ENCODE results near the gene MCTP1. TPM values are rescaled to one million over a fixed set of nuclear protein-coding genes. Genes with fewer than 3 reads are reported as not detected.

The MCTP1 gene
- total and polyA plus RNA-seq, 10 of the 15 experiments (the other 5 are each of a cell fraction or from before 2014, with no cell fraction given): 12.6 to 45.9 (median 18.8) TPM

DNA sequence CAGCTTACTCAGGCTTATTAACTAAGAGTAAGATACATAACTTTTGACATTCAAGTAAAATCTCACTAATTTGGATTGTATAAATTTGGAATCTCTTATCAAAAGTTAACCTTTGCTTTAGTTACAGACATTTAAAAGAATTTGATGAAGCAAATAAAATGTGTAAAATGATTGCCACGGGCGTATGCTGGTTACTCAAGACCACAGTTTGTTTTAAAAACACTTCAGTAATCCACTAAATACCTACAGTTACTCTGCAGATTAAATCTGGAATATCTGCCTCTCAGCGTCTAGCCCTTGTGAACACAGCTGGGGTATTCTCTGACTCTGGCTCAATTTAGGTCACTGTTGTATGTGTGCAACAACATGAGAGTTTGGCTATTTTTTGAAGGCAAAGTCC, 143.8 kb downstream of the MCTP1 start:
- Histone ChIP-seq H3K27me3 (replicated peaks in 1 of 2; ENCODE audit: control insufficient read depth in 2 of 2, insufficient read depth in 2 of 2, low read length in 1 of 2) (no peaks in the 10 kb centered on the region), H4K20me1 (ENCODE audit: control insufficient read depth, insufficient read depth) (no peaks in the 10 kb centered on the region), H3K4me3 (no peak overlapping the region), H3K79me2 (ENCODE audit: control insufficient read depth, insufficient read depth, low read length) (no peaks in the 10 kb centered on the region), H2AFZ (ENCODE audit: control insufficient read depth, low read depth, low read length) (no peak overlapping the region), H3K4me1 (ENCODE audit: control insufficient read depth, insufficient read depth, low read length) (no peaks in the 10 kb centered on the region), H3K27ac (ENCODE audit: control insufficient read depth, insufficient read depth) (no peak overlapping the region), H3K9me3 (replicated peaks; ENCODE audit: control insufficient read depth, insufficient read depth, low read length) (no peaks in the 10 kb centered on the region), H3K9ac (ENCODE audit: control insufficient read depth, insufficient read depth, low read length) (no peak overlapping the region), H3K4me2 (ENCODE audit: control insufficient read depth, insufficient read depth) (no peak overlapping the region), H3K36me3 (ENCODE audit: control insufficient read depth in 2 of 2, insufficient read depth in 2 of 2, low read length in 1 of 2) (no peaks in the 10 kb centered on the region)
- no TSS peak for BruUV-seq (replicated peaks)
- no peak for TF ChIP-seq SUZ12 (IDR thresholded peaks at IDR 0.05; ENCODE audit: unreplicated experiment)
- TF ChIP-seq KAT2A (conservative IDR thresholded peaks at IDR 0.05; ENCODE audit: control insufficient read depth, low read depth, low read length): no peak
- no peak for TF ChIP-seq CREM (IDR thresholded peaks at IDR 0.05; ENCODE audit: low read depth)
- no peak for TF ChIP-seq TAF1 (IDR thresholded peaks at IDR 0.05; ENCODE audit: borderline replicate concordance, low read depth, low read length)
- no peak for TF ChIP-seq STAT1 (conservative IDR thresholded peaks at IDR 0.05)
- TF ChIP-seq, protein P1, sequence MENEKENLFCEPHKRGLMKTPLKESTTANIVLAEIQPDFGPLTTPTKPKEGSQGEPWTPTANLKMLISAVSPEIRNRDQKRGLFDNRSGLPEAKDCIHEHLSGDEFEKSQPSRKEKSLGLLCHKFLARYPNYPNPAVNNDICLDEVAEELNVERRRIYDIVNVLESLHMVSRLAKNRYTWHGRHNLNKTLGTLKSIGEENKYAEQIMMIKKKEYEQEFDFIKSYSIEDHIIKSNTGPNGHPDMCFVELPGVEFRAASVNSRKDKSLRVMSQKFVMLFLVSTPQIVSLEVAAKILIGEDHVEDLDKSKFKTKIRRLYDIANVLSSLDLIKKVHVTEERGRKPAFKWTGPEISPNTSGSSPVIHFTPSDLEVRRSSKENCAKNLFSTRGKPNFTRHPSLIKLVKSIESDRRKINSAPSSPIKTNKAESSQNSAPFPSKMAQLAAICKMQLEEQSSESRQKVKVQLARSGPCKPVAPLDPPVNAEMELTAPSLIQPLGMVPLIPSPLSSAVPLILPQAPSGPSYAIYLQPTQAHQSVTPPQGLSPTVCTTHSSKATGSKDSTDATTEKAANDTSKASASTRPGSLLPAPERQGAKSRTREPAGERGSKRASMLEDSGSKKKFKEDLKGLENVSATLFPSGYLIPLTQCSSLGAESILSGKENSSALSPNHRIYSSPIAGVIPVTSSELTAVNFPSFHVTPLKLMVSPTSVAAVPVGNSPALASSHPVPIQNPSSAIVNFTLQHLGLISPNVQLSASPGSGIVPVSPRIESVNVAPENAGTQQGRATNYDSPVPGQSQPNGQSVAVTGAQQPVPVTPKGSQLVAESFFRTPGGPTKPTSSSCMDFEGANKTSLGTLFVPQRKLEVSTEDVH (IDR thresholded peaks at IDR 0.05; ENCODE audit: low read depth, partially characterized antibody): no peak
- TF ChIP-seq, protein P2, sequence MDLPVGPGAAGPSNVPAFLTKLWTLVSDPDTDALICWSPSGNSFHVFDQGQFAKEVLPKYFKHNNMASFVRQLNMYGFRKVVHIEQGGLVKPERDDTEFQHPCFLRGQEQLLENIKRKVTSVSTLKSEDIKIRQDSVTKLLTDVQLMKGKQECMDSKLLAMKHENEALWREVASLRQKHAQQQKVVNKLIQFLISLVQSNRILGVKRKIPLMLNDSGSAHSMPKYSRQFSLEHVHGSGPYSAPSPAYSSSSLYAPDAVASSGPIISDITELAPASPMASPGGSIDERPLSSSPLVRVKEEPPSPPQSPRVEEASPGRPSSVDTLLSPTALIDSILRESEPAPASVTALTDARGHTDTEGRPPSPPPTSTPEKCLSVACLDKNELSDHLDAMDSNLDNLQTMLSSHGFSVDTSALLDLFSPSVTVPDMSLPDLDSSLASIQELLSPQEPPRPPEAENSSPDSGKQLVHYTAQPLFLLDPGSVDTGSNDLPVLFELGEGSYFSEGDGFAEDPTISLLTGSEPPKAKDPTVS (IDR thresholded peaks at IDR 0.05; ENCODE audit: low read depth, low read length): no peak
- DNase-seq (ENCODE audit: low read depth, low spot score): no peak
- ChIA-PET RAD21 (ENCODE audit: unreplicated experiment) (no interaction called here), SMC1A (ENCODE audit: uncharacterized antibody, unreplicated experiment) (no interaction called here), POLR2A (no interaction called here), CTCF (no interaction called here)
- intact Hi-C loops (cut with micrococcal nuclease; ENCODE audit: unreplicated experiment) (no loop called here), in situ Hi-C loops (cut with MboI) (no loop called here)
- FAIRE-seq: no peak
- 60% methylated on average over 3 of the region's 3 CpGs for WGBS (ENCODE audit: insufficient coverage, insufficient replicate concordance, low lambda C conversion rate, missing lambda C conversion rate)
- ATAC-seq: no peak

Measured in GM12878 (cell line).